ENCODE measurements around the gene PDZD2. TPM values are rescaled to one million over a fixed set of nuclear protein-coding genes. Genes with fewer than 3 reads are reported as not detected.
"Not testable (repeated sequence)": the region's sequence is repeated elsewhere in the genome, so short reads cannot be mapped to it uniquely, and the experiment has no call there.

The PDZD2 gene
- total and polyA plus RNA-seq, 9 donors = 21.2 to 58.2 (median 37.8) TPM

DNA sequence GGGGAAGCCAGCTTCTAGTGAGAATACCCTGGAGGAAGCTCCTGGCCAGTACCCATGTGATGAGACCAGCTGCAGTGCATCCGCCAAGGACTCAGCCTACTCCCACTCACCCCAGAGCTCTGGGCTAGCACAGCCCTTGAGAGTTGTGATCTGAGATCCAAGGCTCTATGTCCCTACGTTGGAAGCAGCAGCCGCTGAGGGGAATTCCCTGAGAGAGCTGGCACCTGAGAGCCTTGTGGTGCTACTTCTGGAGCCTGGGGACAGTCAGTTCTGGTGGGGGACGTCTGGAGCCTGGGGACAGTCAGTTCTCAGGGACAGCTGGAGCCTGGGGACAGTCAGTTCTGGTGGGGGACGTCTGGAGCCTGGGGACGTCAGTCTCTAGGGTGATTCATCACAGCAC lies 39.2 kb downstream of the PDZD2 start:
- Histone ChIP-seq H3K9me3 (no peaks in the 10 kb centered on the region), H3K27ac (no peak overlapping the region), H3K4me3 (no peak overlapping the region), H3K27me3 (no peaks in the 10 kb centered on the region), H3K36me3 (no peaks in the 10 kb centered on the region), H3K4me1 (ENCODE audit: insufficient read depth) (peaks cover 6% of the 10 kb centered on the region)
- DNase-seq = peak; percentile 22 to 61 (median 43)
- intact Hi-C loops (cut with DNase I) = no loop called here
- WGBS, 3 donors = 14 to 24% (median 24%) methylated on average over 6 of the region's 6 CpGs
- TF ChIP-seq, protein P1, sequence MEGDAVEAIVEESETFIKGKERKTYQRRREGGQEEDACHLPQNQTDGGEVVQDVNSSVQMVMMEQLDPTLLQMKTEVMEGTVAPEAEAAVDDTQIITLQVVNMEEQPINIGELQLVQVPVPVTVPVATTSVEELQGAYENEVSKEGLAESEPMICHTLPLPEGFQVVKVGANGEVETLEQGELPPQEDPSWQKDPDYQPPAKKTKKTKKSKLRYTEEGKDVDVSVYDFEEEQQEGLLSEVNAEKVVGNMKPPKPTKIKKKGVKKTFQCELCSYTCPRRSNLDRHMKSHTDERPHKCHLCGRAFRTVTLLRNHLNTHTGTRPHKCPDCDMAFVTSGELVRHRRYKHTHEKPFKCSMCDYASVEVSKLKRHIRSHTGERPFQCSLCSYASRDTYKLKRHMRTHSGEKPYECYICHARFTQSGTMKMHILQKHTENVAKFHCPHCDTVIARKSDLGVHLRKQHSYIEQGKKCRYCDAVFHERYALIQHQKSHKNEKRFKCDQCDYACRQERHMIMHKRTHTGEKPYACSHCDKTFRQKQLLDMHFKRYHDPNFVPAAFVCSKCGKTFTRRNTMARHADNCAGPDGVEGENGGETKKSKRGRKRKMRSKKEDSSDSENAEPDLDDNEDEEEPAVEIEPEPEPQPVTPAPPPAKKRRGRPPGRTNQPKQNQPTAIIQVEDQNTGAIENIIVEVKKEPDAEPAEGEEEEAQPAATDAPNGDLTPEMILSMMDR (IDR thresholded peaks at IDR 0.05) = no peak
- TF ChIP-seq EP300 (IDR thresholded peaks at IDR 0.05) (no peak), POLR2A (IDR thresholded peaks at IDR 0.05) (no peak)

DNA sequence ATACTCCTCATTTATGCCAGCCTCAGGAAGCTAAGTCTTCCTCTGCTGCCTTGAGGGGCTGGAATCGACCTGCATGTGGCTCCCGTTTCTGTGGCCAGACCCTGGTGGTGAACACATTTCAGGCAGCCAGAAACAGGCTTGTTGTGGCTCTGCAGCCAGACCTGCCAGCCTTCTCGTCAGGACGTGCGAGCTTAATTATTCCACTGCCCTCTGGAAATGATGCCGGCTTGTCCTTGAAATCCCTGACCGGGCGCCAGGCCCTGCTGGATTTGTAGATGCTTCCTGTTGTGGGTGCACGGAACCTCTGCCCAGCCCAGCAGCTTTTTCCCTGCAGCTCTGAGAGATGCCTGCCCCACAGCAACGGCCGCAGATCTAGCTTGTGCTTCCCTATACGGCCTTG lies 41.6 kb downstream of the PDZD2 start:
- peak; percentile 19 to 66 (median 53) for DNase-seq
- WGBS, 3 donors = 13 to 51% (median 21%) methylated on average over 12 of the region's 12 CpGs
- Histone ChIP-seq H3K27ac (no peak overlapping the region), H3K4me3 (no peak overlapping the region), H3K9me3 (no peaks in the 10 kb centered on the region), H3K4me1 (ENCODE audit: insufficient read depth) (peaks cover 6% of the 10 kb centered on the region), H3K27me3 (no peaks in the 10 kb centered on the region), H3K36me3 (no peaks in the 10 kb centered on the region)
- intact Hi-C loops (cut with DNase I) = no loop called here
- no peak for TF ChIP-seq POLR2A (IDR thresholded peaks at IDR 0.05)
- TF ChIP-seq, protein P1 (IDR thresholded peaks at IDR 0.05) = no peak
- TF ChIP-seq EP300 (IDR thresholded peaks at IDR 0.05) = no peak

DNA sequence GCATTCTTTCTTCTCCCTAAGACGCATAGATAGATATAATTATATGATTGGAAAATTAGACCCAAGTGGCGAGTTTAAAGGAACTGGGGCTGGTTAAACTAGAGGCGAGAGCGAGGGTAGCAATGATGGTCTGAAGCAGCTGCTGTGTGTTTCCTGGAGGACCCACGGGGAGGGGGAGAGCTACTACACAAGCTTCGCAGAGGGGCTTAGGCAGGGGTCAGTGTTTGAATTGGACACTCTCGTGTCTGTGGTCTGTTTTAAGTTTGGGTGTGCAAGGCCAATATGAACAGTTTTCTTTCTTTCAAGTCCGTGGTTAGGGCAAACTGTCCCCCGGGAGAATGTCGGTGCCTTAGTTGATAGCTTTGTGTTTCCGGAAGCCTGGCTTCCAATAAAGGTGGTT lies 43.1 kb downstream of the PDZD2 start:
- 58 to 77% (median 65%) methylated on average over 11 of the region's 11 CpGs for WGBS, 3 donors
- Histone ChIP-seq H3K4me1 (ENCODE audit: insufficient read depth) (peaks cover 6% of the 10 kb centered on the region), H3K9me3 (no peaks in the 10 kb centered on the region), H3K4me3 (no peak overlapping the region), H3K27me3 (no peaks in the 10 kb centered on the region), H3K27ac (no peak overlapping the region), H3K36me3 (no peaks in the 10 kb centered on the region)
- TF ChIP-seq, protein P1 (IDR thresholded peaks at IDR 0.05) = no peak
- TF ChIP-seq EP300 (IDR thresholded peaks at IDR 0.05) (no peak), POLR2A (IDR thresholded peaks at IDR 0.05) (no peak)
- DNase-seq = no peak
- intact Hi-C loops (cut with DNase I) = no loop called here

DNA sequence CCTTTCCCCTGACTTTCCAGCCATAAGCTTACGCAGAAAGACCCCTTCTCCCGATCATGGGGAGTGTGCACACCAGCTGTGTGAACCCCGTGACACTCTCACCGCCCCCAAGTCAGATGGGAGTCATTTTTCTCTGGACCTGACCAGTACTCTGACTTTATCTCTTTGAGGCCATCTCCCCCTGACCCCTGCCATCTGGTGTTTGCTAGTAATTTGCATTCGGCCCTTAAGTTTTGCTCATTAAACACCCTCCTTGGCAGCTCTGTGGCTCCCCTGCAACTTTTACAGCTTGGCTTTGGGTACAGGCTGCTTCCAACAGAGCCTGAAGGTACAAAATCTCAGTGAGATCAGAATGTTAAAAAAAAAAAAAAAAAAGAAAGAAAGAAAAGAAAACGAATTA lies 43.9 kb downstream of the PDZD2 start:
- TF ChIP-seq EP300 (IDR thresholded peaks at IDR 0.05) = no peak
- H3K36me3 ChIP-seq = no peaks in the 10 kb centered on the region
- H3K4me1 ChIP-seq (ENCODE audit: insufficient read depth) = peaks cover 6% of the 10 kb centered on the region
- DNase-seq = no peak
- WGBS, 3 donors = 58 to 74% (median 74%) methylated on average over 6 of the region's 6 CpGs
- no peak overlapping the region for H3K27ac ChIP-seq
- H3K27me3 ChIP-seq = no peaks in the 10 kb centered on the region
- H3K4me3 ChIP-seq = no peak overlapping the region
- intact Hi-C loops (cut with DNase I) = no loop called here
- no peaks in the 10 kb centered on the region for H3K9me3 ChIP-seq

DNA sequence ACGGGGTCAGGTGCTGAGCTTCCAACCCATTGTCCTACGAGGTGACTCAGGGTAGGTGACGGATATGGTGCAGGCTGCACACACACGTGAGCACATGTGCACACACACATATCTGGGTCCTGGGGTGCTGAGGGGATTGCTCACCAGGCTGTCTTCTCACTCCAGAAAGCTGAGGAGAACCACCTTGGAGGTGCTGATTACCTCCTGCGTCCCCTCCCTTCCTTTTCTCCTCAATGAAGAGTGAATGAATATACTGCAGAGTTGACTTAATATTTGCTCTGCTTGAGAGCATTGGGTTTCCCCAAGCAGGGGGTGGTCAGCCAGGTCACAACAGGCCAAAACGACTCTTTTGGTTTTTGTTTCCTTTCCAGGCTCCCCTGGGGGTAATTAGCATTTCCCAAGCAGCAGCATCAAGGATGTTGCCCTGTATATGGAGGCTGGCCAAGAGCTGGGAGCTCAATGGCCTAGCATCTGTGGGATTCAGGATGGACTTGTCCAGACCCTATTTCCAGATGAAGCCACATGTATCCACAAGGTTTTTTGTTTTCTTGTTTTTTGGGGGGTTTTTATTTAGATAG lies 49.7 kb downstream of the PDZD2 start:
- Histone ChIP-seq H3K36me3 (no peaks in the 10 kb centered on the region), H3K27ac (no peak overlapping the region), H3K4me1 (ENCODE audit: insufficient read depth) (peaks cover 2% of the 10 kb centered on the region), H3K9me3 (no peaks in the 10 kb centered on the region), H3K4me3 (no peak overlapping the region), H3K27me3 (no peaks in the 10 kb centered on the region)
- 72 to 76% (median 72%) methylated on average over 6 of the region's 6 CpGs for WGBS, 3 donors
- no peak for DNase-seq
- no peak for TF ChIP-seq POLR2A (IDR thresholded peaks at IDR 0.05)
- TF ChIP-seq, protein P1 (IDR thresholded peaks at IDR 0.05) = no peak
- TF ChIP-seq EP300 (IDR thresholded peaks at IDR 0.05) = no peak
- intact Hi-C loops (cut with DNase I) = no loop called here

DNA sequence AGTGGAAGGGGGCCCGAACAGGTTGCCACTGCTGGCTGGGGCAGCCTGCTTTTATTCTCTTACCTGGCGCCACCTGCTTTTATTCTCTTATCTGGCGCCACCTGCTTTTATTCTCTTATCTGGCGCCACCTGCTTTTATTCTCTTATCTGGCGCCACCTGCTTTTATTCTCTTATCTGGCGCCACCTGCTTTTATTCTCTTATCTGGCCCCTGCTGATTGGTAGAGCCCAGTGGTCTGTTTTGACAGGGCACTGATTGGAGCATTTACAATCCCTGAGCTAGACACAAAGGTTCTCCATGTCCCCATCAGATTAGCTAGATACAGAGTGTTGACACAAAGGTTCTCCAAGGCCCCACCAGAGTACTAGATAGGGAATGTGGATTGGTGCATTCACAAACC lies 52.5 kb downstream of the PDZD2 start:
- H3K4me3 ChIP-seq; DNase-seq; H3K27ac ChIP-seq; H3K4me1 ChIP-seq (ENCODE audit: insufficient read depth); H3K9me3 ChIP-seq; intact Hi-C loops (cut with DNase I); H3K36me3 ChIP-seq; H3K27me3 ChIP-seq: not testable (repeated sequence)
- WGBS, 3 donors = 96 to 98% (median 96%) methylated on average over 6 of the region's 6 CpGs
